ENCODE measurements around the gene LAMTOR5.
"Not testable (repeated sequence)": the region's sequence is repeated elsewhere in the genome, so short reads cannot be mapped to it uniquely, and the experiment has no call there.

The LAMTOR5 gene

GRCh38 chr1:110407260-110408210 lies at the start of gene LAMTOR5:
Gene LAMTOR5 (minus strand): TSS chr1:110407694. CDS start chr1:110407620, 74 bp downstream.
- peak; percentile 93 for DNase-seq

GRCh38 chr1:110457206-110457605 lies 49.7 kb upstream of the LAMTOR5 start:
- no peak for DNase-seq

GRCh38 chr1:110455151-110455550 lies 47.7 kb upstream of the LAMTOR5 start:
- DNase-seq: no peak

GRCh38 chr1:110454328-110454727 lies 46.8 kb upstream of the LAMTOR5 start:
- no peak for DNase-seq

- no peak for DNase-seq
Observed at GRCh38 chr1:110453829-110454228, 46.3 kb upstream of the LAMTOR5 start.

GRCh38 chr1:110452330-110452729 lies 44.8 kb upstream of the LAMTOR5 start:
- no peak for DNase-seq

- no peak for DNase-seq
Observed at GRCh38 chr1:110450929-110451328, 43.4 kb upstream of the LAMTOR5 start, which contains the start of gene PROK1. Gene PROK1 (plus strand): TSS chr1:110451149. CDS start chr1:110451217, 68 bp downstream.

GRCh38 chr1:110449661-110450651 lies 42.5 kb upstream of the LAMTOR5 start:
- DNase-seq: no peak

GRCh38 chr1:110444561-110444960 lies 37.1 kb upstream of the LAMTOR5 start:
- DNase-seq: no peak

- DNase-seq: no peak
Observed at GRCh38 chr1:110443451-110443850, 36.0 kb upstream of the LAMTOR5 start.

- DNase-seq: no peak
Observed at GRCh38 chr1:110441888-110442287, 34.4 kb upstream of the LAMTOR5 start.

GRCh38 chr1:110440877-110441276 lies 33.4 kb upstream of the LAMTOR5 start:
- DNase-seq: no peak

GRCh38 chr1:110439873-110440272 lies 32.4 kb upstream of the LAMTOR5 start:
- not testable (repeated sequence) for DNase-seq

GRCh38 chr1:110438893-110439292 lies 31.4 kb upstream of the LAMTOR5 start:
- no peak for DNase-seq

GRCh38 chr1:110437645-110438299 lies 30.3 kb upstream of the LAMTOR5 start:
- DNase-seq: not testable (repeated sequence)

- no peak for DNase-seq
Observed at GRCh38 chr1:110436635-110437034, 29.1 kb upstream of the LAMTOR5 start.

GRCh38 chr1:110434946-110435345 lies 27.5 kb upstream of the LAMTOR5 start:
- no peak for DNase-seq

- DNase-seq: no peak
Observed at GRCh38 chr1:110433803-110434202, 26.3 kb upstream of the LAMTOR5 start.

- DNase-seq: no peak
Observed at GRCh38 chr1:110433213-110433612, 25.7 kb upstream of the LAMTOR5 start.

- DNase-seq: no peak
Observed at GRCh38 chr1:110430901-110431300, 23.4 kb upstream of the LAMTOR5 start.

GRCh38 chr1:110430366-110430765 lies 22.9 kb upstream of the LAMTOR5 start:
- DNase-seq: no peak

GRCh38 chr1:110428946-110429345 lies 21.5 kb upstream of the LAMTOR5 start:
- no peak for DNase-seq

- DNase-seq: no peak
Observed at GRCh38 chr1:110426854-110427253, 19.4 kb upstream of the LAMTOR5 start.
